GM12865 (cell line): ENCODE data around the gene CCR9.

Experiments
- DNase-seq: peaks from one replicate; pipeline ENCODE4 v3.0.0; 2010; ENCODE audit warnings: low read depth
- H3K4me3 ChIP-seq: 2 replicates; pipeline ENCODE4 v1.5.1; 2011; ENCODE audit warnings: mild to moderate bottlenecking, low read depth, low read length, control low read depth
- TF ChIP-seq, protein P1 (sequence below): IDR thresholded peaks from 2 replicates; pipeline ENCODE4 v1.5.1; 2011; ENCODE audit warnings: low read length, control low read depth, low read depth, inconsistent platforms; ENCODE audit not compliant: insufficient read depth; ENCODE audit errors: missing control alignments

Gene CCR9

GRCh38 chr3:45936261-45936660, 49.9 kb downstream of the CCR9 start:
- TF ChIP-seq, protein P1, sequence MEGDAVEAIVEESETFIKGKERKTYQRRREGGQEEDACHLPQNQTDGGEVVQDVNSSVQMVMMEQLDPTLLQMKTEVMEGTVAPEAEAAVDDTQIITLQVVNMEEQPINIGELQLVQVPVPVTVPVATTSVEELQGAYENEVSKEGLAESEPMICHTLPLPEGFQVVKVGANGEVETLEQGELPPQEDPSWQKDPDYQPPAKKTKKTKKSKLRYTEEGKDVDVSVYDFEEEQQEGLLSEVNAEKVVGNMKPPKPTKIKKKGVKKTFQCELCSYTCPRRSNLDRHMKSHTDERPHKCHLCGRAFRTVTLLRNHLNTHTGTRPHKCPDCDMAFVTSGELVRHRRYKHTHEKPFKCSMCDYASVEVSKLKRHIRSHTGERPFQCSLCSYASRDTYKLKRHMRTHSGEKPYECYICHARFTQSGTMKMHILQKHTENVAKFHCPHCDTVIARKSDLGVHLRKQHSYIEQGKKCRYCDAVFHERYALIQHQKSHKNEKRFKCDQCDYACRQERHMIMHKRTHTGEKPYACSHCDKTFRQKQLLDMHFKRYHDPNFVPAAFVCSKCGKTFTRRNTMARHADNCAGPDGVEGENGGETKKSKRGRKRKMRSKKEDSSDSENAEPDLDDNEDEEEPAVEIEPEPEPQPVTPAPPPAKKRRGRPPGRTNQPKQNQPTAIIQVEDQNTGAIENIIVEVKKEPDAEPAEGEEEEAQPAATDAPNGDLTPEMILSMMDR = no peak
- H3K4me3 ChIP-seq = no peak overlapping the region
- no peak for DNase-seq

- no peak for DNase-seq
- H3K4me3 ChIP-seq = no peak overlapping the region
- TF ChIP-seq, protein P1 = no peak
These were observed 51.1 kb downstream of the CCR9 start for GRCh38 chr3:45937206-45938042.

- no peak for DNase-seq
- TF ChIP-seq, protein P1 = no peak
- no peak overlapping the region for H3K4me3 ChIP-seq
These were observed 51.7 kb downstream of the CCR9 start for GRCh38 chr3:45938043-45938435.

GRCh38 chr3:45938864-45939263, 52.5 kb downstream of the CCR9 start:
- DNase-seq = peak; percentile 94
- no peak overlapping the region for H3K4me3 ChIP-seq
- TF ChIP-seq, protein P1 = peak; percentile 93

GRCh38 chr3:45939341-45939771, 53.0 kb downstream of the CCR9 start:
- no peak overlapping the region for H3K4me3 ChIP-seq
- TF ChIP-seq, protein P1 = no peak
- DNase-seq = peak; percentile 18

GRCh38 chr3:45940004-45940780, 53.8 kb downstream of the CCR9 start:
- TF ChIP-seq, protein P1 = no peak
- no peak for DNase-seq
- no peak overlapping the region for H3K4me3 ChIP-seq
